HG03442 (cell line): ENCODE measurements around the gene ABCA13.
A peak's percentile ranks its signal among the peaks of the same experiment; 100 is the strongest.

Experiments
- ATAC-seq: cut with Tn5 transposase; IDR thresholded peaks from one replicate; pipeline ENCODE4 v1.9.1; 2021; ENCODE audit warnings: mild to moderate bottlenecking, moderate library complexity; ENCODE audit not compliant: unreplicated experiment

ABCA13 gene

DNA sequence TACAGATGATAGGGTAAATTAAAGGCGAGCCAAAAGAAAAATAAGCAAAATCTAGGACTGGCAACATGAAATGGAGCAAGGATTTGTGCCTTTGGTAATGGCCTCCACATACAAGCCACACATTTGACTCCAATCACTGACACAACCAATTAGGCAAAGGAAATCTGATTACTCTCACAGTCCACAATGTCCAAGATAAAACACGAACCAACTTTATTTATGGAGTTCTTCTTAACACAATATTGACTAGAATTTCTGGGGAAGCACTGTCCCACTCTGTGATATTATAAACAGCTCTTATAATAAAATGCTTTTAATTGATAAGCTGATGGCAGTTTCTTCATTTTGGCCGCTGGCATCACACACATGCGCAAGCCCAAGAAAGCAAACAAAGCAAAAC lies 334.2 kb downstream of the ABCA13 start:
- ATAC-seq, result no peak

DNA sequence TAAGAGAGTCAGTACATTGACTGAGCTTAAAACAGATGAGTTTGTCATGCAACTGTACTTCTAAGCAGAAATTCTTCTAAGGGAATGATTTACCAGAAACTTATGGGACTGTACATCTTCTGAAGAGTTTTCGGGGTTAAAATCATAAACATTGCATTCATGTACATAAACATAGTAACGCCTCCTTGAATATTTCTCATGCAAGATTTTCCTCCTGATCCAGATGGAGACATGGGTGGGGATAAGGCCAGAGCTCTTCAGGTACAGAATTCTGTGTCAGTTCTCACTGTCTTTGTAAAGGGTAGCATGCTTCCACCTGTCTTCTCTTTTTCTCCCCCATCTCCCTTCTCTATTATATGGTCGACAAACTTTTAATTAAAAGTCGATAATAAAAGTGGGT lies 335.3 kb downstream of the ABCA13 start:
- ATAC-seq, result no peak

DNA sequence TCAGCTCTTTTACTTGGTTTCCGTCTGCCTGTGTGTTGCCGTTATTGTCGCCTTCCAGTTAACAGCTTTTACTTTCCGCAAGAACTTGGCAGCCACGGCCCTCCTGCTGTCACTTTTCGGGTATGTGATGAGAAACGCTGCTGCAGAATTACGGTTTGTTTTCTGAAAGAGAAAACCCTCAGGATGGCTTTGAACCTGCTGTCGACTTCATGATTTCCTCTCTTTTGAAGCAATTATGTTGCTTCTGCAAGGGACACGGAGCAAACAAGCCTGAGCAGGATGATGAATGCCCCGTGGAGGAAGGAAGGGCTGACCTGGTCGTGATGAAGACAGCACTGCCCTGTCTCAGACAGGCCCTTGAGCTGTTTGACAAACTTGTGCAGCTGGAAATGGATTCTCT lies 339.8 kb downstream of the ABCA13 start:
- ATAC-seq, result no peak

DNA sequence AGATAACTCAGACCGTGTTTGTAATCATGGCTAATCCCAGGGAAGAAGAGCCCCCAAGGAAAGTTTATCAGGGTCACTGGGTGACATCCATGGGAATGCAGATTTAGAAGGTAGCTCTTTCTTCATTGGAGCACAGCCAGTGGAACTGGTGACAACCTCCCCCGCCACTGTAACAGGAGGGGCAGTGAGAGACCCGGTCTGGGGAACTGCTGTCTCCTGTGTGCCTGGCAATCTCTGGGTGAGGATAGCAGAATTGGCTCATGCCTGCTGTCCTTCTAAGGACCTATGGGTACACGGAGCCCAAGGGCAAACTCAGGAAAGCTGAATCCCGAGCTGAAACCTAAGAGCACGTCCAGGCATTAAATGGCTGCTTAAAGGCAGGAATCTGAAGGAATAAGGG lies 341.6 kb downstream of the ABCA13 start:
- ATAC-seq, result no peak

DNA sequence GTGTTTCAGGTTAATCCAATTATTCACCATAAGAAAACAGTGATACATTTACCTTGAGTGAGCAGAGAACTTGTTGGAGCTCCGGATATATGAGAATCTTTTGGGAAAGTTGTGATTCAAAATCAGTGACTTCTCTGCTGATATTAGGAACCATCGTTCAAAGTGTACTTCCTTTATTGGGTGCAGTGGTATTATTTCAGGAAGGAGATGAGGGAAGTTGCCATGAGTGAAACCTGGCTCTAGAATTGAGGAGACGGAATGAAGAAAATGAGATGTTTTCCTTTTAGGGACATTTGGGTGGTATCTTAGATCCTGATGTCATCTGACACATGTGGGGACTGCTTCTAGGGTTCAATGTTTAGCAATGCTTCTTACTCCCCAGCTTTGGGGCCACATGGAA lies 343.9 kb downstream of the ABCA13 start:
- no peak for ATAC-seq

DNA sequence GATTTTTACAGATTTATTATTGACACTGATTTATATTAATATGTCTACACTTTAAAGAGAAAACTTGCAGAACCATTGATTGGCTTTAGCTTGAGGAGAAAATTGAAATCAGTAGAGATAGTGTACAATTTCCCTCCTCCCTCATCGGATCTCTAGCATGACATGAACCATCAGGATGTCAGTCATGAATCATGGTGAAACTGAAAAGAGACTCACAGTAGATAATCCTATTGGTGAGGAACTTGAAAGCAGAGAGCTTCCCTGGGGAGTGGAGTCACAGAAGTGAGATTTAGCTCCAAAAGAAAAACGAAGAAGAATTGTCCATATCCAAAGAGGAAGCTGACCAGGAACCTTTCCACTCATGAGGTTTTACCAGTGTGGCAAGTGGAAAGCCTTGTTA lies 346.8 kb downstream of the ABCA13 start:
- ATAC-seq, result peak; percentile 50

DNA sequence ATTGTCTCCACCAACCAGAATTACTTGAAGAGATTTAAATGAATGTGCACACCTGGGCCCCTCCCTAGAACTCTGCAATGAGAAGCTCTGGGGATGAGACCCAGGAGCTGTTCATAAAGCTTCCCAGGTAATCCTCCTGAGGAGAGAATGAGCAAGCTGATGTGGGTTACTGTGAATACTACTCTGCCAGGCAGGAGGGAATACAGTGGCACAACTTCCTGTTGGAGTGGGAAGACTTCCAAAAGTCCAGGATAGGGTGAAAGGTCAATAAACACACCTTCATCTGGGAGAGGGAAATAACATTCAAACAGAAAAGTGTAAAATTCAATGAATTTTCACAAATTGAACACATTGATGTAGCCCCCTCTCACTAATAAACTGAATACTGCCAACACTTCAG lies 351.4 kb downstream of the ABCA13 start:
- no peak for ATAC-seq

DNA sequence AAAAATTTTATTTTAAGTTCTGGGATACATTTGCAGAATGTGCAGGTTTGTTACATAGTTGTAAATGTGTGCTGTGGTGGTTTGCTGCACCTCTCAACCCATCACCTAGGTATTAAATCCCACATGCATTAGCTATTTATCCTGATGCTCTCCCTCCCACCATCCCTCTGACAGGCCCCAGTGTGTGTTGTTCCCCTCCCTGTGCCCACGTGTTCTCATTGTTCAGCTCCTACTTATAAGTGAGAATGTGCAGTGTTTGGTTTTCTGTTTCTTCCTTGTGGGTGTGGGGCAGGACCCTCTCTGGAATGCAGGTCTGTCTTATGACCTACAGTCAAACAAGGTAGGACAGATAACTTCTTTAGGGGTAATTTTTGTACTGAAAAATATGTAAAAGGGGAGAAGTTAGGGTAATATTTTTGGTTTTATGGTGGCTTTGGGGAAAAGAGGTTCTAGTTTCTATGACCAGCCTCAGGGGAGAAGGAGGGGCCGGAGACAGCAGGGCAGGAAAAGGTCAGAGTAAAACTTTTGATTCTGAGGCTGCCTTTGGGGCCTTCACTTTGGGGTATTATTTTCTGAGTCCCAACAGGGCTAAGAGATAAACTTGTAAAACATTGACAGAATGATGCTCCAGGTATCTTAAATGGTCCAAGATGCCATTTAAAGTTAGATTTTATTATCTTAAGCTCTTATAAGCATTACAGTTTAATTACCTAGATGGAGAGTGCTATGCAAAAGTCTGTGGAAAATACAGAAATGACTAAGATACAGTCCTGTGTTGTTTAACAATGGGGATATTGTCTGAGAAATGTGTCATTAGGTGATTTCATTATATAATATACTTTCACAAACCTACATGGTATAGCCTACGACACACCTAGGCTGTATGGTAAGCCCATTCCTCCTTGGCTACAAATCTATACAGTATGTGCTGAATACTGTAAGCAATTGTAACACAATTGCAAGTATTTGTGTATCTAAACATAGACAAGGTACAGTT lies 354.8 kb downstream of the ABCA13 start:
- ATAC-seq, result no peak

DNA sequence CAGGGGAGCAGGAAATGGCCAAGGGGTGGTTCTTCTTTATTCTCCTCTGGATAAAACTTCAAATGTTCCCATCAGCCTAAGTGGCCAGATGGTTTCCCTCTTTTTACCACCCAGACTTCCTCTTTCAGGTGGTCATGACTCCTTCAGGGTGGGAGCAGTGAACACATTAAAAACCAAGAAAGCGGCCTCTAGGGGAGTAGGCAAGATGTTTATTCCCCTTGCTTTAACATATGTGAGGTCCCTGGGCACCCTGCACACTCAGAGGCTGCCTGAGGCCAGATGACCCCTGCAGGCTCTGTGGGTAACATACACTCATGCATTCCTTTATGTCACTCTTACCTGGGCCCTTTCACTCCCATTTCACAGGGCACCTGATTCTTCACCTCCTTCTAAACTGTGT lies 357.4 kb downstream of the ABCA13 start:
- ATAC-seq, result no peak

DNA sequence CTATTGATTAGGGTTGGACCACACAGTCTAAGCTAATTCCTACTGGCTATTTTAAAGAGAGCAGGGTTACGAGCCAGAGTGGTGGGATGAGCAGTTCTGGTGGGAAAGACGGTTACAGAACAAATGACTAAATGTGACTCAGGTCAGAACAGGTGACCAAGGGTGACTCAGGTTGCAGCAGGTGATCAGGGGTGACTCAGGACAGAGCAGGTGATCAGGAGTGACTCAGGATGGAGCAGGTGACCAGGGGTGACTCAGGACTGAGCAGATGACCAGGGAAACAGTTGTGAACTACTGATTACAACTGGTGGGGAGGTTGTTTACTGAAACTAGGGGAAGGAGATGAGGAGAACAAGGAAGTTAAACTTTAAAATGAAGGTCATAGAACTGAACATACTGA lies 366.3 kb downstream of the ABCA13 start:
- no peak for ATAC-seq

DNA sequence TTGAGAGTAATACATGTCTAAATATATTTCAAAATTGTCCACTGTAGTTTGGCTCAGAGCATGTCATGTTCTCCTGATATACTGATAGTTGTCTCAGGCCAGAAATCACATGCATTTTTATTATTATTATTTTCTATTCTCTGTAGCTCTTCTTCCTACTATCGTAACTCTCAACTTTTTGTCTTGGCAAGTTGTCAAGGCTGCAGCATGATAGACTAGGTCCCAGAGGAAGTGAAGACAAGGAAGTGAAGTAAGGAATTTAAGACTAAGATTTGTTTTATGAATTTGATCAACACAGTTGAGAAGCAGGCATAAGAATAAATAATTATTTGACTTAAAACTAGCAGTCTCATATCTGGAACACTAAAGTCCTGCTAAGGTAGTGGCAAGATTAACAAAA lies 369.5 kb downstream of the ABCA13 start:
- ATAC-seq, result no peak

DNA sequence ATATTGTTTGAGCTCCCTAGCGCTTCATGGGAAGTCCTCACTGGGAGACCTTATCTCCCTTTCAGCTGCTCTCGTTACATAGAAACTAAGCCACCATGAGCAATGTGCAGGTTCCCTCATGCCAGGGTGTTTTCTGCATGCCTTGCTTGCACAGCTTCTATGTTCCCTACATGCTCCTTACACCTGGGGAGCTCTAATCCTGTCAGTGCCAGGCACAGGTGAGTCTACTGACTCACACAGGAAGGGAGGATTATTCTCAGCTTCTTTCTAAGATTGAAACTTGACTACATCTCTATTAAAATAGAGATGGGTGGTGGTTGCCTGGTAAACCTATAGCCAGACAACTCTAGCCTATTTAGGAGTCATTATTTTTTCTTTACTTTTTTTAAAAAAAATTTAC lies 377.4 kb downstream of the ABCA13 start:
- ATAC-seq, result no peak

DNA sequence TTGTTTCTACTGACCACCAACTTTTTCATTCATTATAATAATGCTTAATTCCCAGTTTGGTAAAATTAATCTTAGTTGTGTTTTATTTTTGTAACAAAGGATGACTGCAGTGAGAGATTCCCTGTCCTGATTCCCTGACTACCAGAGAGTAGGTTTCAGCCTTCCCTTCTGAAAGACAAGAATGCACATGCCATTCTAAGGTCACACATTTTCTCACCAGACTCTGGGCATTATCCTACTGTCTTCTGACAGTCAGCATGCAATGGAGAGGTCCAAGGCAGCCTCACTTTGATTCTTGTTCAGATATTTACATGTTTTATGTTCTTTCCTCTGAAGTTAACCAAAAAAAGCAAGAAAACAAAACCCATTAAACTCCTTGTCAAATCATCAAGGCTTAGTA lies 380.4 kb downstream of the ABCA13 start:
- no peak for ATAC-seq

DNA sequence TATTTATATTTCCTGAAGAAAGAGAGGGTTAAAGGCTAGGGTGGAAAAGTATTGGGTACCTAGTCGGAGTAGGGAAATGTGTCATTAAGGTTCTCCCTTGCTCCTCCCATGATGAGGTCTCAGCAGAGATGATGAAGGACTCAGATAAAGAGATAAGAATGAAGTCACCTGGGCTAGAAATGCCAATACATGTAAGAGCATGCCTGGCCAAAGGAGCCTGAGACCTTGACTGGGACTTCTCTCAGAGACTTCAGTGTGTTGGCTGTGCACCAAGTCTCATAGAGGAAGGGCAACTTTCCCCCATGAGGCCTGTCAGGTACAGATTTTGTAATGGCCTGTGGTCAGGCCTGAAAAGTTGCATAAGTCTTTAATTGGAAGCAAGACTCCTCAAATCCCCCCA lies 392.1 kb downstream of the ABCA13 start:
- no peak for ATAC-seq

DNA sequence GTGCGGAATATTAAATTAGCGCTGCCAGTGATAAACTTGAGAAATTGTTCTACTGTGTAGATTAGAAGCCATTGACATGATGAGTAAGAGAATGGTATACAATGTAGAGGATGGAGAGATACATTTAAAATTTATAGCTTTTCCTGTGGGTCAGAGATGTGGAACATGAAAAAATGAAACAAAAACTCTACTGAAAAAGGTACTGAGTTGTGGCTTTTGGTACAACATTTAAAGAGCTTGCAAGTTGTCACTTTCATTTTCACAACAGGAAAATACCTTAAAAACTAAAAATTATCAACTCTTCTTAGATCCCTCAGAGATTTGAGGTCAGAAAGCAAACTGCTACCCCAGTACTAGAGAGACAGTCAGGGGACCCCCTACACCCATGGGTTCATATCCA lies 404.3 kb downstream of the ABCA13 start:
- no peak for ATAC-seq

DNA sequence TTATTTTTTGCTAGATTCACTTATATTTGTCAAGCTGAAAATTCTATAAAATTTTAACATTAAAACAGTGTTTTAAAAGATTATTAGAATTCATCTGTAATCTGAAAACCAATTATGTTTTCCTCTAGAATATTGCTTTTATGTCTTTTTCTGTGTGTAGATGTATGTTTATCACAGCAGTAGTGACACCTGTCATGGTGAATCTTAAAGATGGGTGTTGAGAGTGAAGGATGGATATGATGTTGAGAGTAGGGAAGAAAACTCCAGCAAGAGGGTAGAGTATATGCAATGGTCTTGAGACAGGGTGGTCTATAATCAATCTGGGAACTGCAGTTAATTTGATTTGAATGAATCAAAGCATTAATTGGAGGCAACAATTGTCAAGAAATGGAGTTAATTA lies 416.2 kb downstream of the ABCA13 start:
- ATAC-seq, result no peak

DNA sequence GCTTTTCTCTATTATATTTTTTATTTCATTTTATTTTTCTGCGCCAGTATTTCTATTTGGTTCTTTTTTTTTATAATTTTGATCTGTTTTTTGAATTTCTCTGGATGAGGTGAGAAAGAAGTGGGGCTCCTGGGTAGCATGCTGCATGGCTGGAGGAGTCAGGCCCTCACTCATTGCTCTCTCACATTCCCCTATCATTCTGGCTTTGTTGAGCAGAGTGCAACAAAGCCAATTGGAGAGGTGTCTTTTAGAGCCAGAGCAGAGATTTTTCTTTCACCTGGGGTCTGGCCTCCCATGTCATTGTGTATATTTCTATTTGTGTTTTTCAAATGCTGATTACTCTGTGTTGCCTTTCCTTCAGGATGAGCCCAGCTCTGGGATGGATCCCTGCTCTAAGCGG lies 423.1 kb downstream of the ABCA13 start:
- ATAC-seq, result no peak

DNA sequence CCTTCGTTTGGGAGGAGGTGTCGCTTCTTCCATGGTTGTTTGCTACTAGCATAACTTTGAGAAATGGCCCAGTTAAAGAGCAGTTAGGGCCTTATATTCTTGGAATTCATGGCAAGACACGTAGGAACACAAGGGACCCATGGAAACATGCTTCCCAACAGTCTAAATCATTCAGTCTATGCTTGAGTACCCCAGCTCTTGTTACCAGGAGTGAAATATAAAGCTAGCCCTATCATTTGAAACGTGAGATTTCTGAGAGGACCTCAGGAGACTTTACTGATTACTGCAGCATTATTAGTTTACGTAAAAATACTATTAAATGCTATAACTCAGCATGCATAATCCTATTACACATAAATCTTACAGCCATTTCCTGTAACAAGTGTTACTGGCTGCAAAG lies 424.5 kb downstream of the ABCA13 start:
- no peak for ATAC-seq

DNA sequence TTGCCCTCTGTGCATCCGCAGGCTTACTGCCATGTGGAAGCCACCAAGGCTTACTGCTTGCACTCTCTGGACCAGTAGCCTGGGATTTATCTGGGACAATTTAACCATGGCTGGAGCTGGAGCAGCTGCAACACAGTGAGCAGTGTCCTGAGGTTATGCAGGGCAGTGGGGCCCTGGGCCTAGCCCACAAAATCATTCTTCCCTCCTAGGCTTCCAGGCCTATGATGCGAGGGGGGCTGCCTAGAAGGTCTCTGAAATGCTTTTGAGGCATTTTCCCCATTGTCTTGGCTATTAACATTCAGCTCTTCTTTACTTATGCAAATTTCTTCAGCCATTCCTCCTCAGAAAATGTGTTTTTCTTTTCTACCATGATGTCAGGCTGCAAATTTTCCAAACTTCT lies 439.4 kb downstream of the ABCA13 start:
- ATAC-seq, result no peak

DNA sequence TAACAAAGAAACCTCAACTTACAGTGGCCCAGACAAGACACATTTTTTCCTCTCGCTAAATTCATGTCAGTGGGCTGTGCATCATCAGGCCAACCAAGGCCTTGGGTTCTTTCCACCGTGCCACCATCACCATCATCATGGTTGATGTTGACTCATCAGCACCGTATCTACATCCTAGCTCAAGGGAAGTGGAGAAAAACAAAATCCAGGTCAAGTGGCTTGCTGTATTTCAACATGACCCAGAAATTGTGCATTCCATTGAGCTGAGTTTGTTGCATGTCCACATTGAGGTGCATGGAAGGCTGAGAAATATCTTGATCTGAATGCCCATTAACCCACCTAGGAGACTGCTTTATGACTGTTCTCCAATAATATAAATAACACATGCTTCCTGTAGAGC lies 440.7 kb downstream of the ABCA13 start:
- ATAC-seq, result no peak

DNA sequence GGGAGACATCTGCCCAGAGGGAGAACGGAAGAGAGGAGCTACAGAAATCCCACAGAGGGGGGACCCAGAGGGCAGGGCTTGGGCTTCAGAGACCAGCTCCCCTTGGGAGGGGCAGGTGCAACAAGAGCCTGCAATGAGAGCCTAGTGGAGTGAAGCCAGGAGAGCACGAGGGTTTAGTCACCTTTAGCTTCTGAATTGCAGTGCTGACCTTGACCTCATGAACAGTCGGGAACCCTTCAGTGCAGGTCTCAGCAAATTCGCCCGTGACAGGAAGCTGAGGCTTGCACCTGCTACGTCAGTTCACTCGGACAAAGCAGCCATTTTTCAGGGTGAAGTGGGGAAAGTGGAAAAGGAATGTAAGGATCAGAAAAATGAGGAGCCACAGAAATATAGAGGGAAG lies 446.2 kb downstream of the ABCA13 start:
- no peak for ATAC-seq

DNA sequence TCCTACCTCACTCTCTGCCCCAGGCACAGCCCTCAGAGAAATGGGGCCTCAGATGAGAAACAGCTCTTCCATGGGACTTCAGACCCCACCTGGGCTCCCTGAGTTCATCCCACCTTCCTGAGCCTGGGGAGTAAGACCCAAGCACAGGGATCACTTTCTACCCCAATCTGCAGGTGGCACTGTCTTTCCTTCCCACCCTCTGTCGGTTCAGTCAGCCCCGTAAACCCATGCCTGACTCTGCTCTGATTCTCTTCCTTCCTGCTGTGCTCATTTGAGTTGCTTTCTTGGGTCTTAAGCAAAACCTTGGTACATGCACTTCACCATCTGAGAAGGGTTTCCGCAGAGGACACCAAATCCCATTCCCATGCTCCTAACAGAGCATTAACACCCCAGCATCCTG lies 446.7 kb downstream of the ABCA13 start:
- no peak for ATAC-seq

DNA sequence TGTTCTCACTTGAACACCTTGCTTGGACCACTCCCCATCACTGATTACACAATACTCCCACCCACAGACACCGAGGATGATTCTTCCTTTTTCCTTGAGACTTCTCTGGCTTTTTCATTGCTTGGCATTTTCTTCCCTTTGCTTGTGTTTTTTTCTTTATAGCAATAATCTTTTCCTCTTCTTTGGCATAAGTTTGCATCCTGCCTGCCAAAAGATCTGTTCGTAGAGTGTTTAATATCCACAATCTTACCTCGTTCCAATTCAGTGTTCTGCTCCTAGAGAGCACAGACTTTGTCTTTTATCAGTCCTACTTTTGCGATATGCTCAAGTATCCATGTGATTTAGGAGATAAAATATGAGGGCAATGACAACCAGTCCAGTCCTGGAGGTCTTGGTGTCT lies 449.8 kb downstream of the ABCA13 start:
- ATAC-seq, result no peak
